ENCODE data around the gene PLXNA4. TPM values are rescaled to one million over a fixed set of nuclear protein-coding genes. Genes with fewer than 3 reads are reported as not detected.

Gene PLXNA4
- total RNA-seq, 1 donor from 2014 or later = 5.9 TPM

GRCh38 chr7:132076301-132077035 lies 499.8 kb downstream of the PLXNA4 start:
- intact Hi-C loops (cut with micrococcal nuclease) = no loop called here

- intact Hi-C loops (cut with micrococcal nuclease) = no loop called here
These were observed 500.8 kb downstream of the PLXNA4 start for GRCh38 chr7:132075515-132075914.

- intact Hi-C loops (cut with micrococcal nuclease) = no loop called here
These were observed 502.2 kb downstream of the PLXNA4 start for GRCh38 chr7:132073920-132074589.
